CD4-positive, CD25-positive, alpha-beta regulatory T cell (primary cell): Measurements from ENCODE around the gene UBTD2. TPM values are rescaled to one million over a fixed set of nuclear protein-coding genes. Genes with fewer than 3 reads are reported as not detected.

Experiments used
- ATAC-seq, 2 donors: fragments of 150-1000 bp; cut with Tn5 transposase; one replicate each; pipeline ENCODE4 v1.10.0; 2021; ENCODE audit warnings: low read depth in 2 of 2, moderate number of reproducible peaks in 2 of 2, moderate library complexity in 1 of 2
- DNase-seq, 3 donors: peaks; one replicate each; pipeline versions ENCODE4 v3.0.0 to v3.0.0-alpha.2; 2012 to 2022; ENCODE audit warnings: mixed read lengths in 1 of 3
- H3K27ac ChIP-seq: one replicate; pipeline ENCODE4 v1.7.0; 2013; ENCODE audit warnings: mild to moderate bottlenecking, low read length; ENCODE audit not compliant: insufficient read depth, poor library complexity, severe bottlenecking
- H3K27me3 ChIP-seq: one replicate; pipeline ENCODE4 v1.7.0; 2013; ENCODE audit warnings: low read length; ENCODE audit not compliant: control insufficient read depth, insufficient read depth
- H3K36me3 ChIP-seq: one replicate; pipeline ENCODE4 v1.7.0; 2013; ENCODE audit warnings: mild to moderate bottlenecking, low read length, moderate library complexity; ENCODE audit not compliant: control insufficient read depth, insufficient read depth
- H3K4me1 ChIP-seq: 2 replicates; pipeline ENCODE4 v1.7.0; 2013; ENCODE audit warnings: mild to moderate bottlenecking, low read length; ENCODE audit not compliant: insufficient read depth, control insufficient read depth, poor library complexity, severe bottlenecking
- H3K4me3 ChIP-seq: one replicate; pipeline ENCODE4 v1.7.0; 2013; ENCODE audit warnings: low read depth, mild to moderate bottlenecking, low read length, moderate library complexity
- H3K9me3 ChIP-seq, 2 experiments: 1 replicate in 1 of 2; 2 replicates in 1 of 2; pipeline ENCODE4 v1.7.0; 2013; ENCODE audit warnings: low read length in 2 of 2, mild to moderate bottlenecking in 1 of 2, moderate library complexity in 1 of 2; ENCODE audit not compliant: control insufficient read depth in 2 of 2
- H3K27ac Mint-ChIP-seq, 3 donors: one replicate each; pipeline ENCODE4 v1.8.0; 2020 to 2022; ENCODE audit warnings: mild to moderate bottlenecking in 3 of 3, mixed read lengths in 3 of 3, moderate library complexity in 2 of 3
- H3K27me3 Mint-ChIP-seq: one replicate; pipeline ENCODE4 v1.8.0; 2022; ENCODE audit warnings: mild to moderate bottlenecking, mixed read lengths
- H3K36me3 Mint-ChIP-seq: one replicate; pipeline ENCODE4 v1.8.0; 2020; ENCODE audit warnings: mixed read lengths
- H3K4me1 Mint-ChIP-seq, 4 donors: one replicate each; pipeline ENCODE4 v1.8.0; 2020 to 2022; ENCODE audit warnings: mixed read lengths in 4 of 4, mild to moderate bottlenecking in 1 of 4
- H3K4me3 Mint-ChIP-seq, 4 donors: one replicate each; pipeline ENCODE4 v1.8.0; 2020 to 2022; ENCODE audit warnings: mild to moderate bottlenecking in 4 of 4, mixed read lengths in 4 of 4, moderate library complexity in 3 of 4
- H3K9me3 Mint-ChIP-seq, 7 donors: one replicate each; pipeline ENCODE4 v1.8.0; 2020 to 2022; ENCODE audit warnings: mixed read lengths in 7 of 7, mild to moderate bottlenecking in 3 of 7, moderate library complexity in 2 of 7
- polyA plus RNA-seq, 4 donors: library from polyadenylated mRNA; unstranded; fragments of 300-500 nt; fragmentation: Illumina TruSeq; gene quantifications; one replicate each; pipeline ENCODE4 v1.2.3, GENCODE V29; 2021
- total RNA-seq: library from RNA; stranded (reverse); gene quantifications from one replicate; pipeline ENCODE4 v1.2.3, GENCODE V29; 2022

Gene UBTD2
- total and polyA plus RNA-seq, 5 donors from 2014 or later: 2.9 to 3.9 (median 3.4) TPM

DNA sequence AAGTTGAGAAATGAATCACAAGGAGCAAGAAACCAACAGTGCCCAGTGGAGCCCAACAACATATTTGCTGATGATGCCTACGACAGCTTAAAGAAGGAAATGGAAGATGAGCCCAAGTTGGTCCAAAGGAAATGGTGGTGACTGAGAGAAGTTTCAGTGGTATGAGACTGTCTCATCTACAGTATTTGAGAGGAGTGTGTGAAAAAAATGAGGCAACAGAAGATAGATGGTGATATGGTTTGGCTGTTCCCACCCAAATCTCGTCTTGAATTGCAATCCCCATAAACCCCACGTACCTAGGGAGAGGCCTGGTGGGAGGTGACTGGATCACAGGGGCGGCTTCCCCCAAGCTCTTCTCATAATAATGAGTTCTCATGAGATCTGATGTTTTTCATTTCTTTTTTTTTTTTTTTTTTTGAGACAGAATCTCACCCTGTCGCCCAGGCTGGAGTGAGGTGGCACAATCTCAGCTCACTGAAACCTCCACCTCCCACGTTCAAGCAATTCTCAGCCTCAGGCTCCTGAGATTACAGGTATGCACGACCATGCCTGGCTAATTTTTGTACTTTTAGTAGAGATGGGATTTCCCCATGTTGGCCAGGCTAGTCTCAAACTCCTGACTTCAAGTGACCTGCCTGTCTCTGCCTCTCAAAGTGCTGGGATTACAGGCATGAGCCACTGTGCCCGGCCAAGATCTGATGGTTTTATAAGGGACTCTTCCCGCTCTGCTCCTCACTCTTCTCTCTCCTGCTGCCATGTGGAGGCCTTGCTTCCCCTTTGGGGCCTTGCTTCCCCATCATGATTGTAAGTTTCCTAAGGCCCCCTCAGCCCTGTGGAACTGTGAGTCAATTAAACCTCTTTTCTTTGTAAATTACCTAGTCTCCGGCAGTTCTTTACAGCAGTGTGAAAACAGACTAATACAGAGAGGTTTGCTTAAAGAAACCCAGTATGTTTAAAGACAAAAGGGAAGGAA lies 59.4 kb downstream of the UBTD2 start:
- peak overlapping the region; percentile 83 to 89 (median 85) for H3K27ac Mint-ChIP-seq
- peaks cover 3% of the 10 kb centered on the region for H3K36me3 ChIP-seq
- no peaks in the 10 kb centered on the region for H3K9me3 ChIP-seq
- no peaks in the 10 kb centered on the region for H3K27me3 ChIP-seq
- peaks cover 0 to 8% (median 4%) of the 10 kb centered on the region in 7 donors for H3K9me3 Mint-ChIP-seq
- peak in 1 of 2 donors; percentile 28 for ATAC-seq
- no peaks in the 10 kb centered on the region for H3K27me3 Mint-ChIP-seq
- H3K27ac ChIP-seq: no peak overlapping the region
- peaks cover 13% of the 10 kb centered on the region for H3K4me1 ChIP-seq
- peak overlapping the region; percentile 28 for H3K4me3 ChIP-seq
- DNase-seq: peak in 1 of 3 donors; percentile 63
- peak overlapping the region in 2 of 4 donors; percentile 45 to 64 for H3K4me3 Mint-ChIP-seq
- peaks cover 36% of the 10 kb centered on the region for H3K36me3 Mint-ChIP-seq
- H3K4me1 Mint-ChIP-seq: peaks cover 18 to 32% (median 18%) of the 10 kb centered on the region in 4 donors

DNA sequence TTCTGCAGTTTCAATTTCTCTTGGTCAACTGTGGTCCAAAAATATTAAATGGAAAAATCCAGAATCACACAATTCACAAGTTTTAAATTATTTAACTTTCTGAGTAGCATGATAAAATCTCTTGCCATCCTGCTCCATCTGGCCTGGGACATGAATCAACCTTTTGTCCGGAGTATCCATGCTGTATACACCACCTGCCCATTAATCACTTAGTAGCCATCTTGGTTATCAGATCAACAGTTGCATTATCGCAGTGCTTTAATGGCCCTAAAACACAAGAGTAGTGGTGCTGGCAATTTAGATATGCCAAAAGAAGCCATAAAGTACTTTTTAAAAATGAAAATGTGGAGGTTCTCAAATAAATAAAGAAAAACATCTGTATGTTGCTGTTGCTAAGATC lies 64.3 kb downstream of the UBTD2 start:
- H3K36me3 Mint-ChIP-seq: peaks cover 45% of the 10 kb centered on the region

DNA sequence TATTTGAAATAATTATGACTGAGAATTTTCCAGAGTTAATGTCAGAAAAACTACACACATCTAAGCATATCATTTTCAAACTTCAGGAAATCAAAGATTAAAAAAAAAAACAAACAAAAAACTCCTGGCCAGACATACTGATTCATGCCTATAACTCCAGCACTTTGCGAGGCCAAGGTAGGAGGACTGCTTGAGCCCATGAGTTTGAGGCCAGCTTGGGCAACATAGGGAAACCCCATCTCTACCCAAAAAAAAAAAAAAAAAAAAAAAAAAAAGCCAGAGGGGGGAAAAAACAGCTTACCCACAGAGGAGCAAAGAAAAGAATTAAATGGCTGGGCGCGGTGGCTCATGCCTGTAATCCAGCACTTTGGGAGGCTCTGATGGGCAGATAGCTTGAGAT lies 67.2 kb downstream of the UBTD2 start:
- Mint-ChIP-seq H3K27me3 (no peaks in the 10 kb centered on the region), H3K4me3 (no peak overlapping the region), H3K9me3 (peaks cover 0 to 18% (median 5%) of the 10 kb centered on the region in 7 donors), H3K36me3 (peaks cover 45% of the 10 kb centered on the region), H3K4me1 (peaks cover 0 to 6% (median 0%) of the 10 kb centered on the region in 4 donors), H3K27ac (no peak overlapping the region)
- ATAC-seq (no peak), DNase-seq (no peak)
- no peak overlapping the region for H3K27ac ChIP-seq
- H3K9me3 ChIP-seq: no peaks in the 10 kb centered on the region
- peaks cover 9% of the 10 kb centered on the region for H3K36me3 ChIP-seq
- H3K4me1 ChIP-seq: no peaks in the 10 kb centered on the region
- no peak overlapping the region for H3K4me3 ChIP-seq
- no peaks in the 10 kb centered on the region for H3K27me3 ChIP-seq

More for the DNA sequence above, 64.3 kb downstream of the UBTD2 start:
- no peaks in the 10 kb centered on the region for H3K9me3 ChIP-seq
- Mint-ChIP-seq H3K27ac (no peak overlapping the region), H3K4me3 (no peak overlapping the region), H3K4me1 (peaks cover 6 to 13% (median 10%) of the 10 kb centered on the region in 4 donors), H3K27me3 (no peaks in the 10 kb centered on the region), H3K9me3 (peaks cover 0 to 18% (median 7%) of the 10 kb centered on the region in 7 donors)
- no peak overlapping the region for H3K27ac ChIP-seq
- DNase-seq (no peak), ATAC-seq (no peak)
- peaks cover 3% of the 10 kb centered on the region for H3K36me3 ChIP-seq
- no peak overlapping the region for H3K4me3 ChIP-seq
- peaks cover 7% of the 10 kb centered on the region for H3K4me1 ChIP-seq
- no peaks in the 10 kb centered on the region for H3K27me3 ChIP-seq

DNA sequence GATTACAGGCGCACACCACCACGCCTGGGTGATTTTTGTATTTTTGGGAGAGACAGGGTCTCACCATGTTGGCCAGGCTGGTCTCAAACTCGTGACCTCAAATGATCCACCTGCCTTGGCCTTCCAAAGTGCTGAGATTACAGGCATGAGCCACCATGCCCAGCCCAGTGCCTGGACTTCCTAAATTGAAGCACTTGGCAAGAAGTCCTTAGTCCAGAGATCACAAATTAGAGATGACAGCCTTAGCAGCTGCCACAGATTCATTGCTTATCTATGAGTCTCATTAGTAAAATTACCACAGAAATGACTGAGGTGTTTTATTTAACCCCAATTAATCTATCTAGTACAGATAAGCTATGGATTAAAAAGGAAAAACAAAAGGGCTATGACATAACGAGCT lies 70.4 kb downstream of the UBTD2 start:
- H3K36me3 ChIP-seq: peaks cover 11% of the 10 kb centered on the region
- Mint-ChIP-seq H3K27me3 (no peaks in the 10 kb centered on the region), H3K36me3 (peaks cover 26% of the 10 kb centered on the region), H3K9me3 (peaks cover 0 to 3% (median 0%) of the 10 kb centered on the region in 7 donors), H3K27ac (no peak overlapping the region), H3K4me3 (no peak overlapping the region), H3K4me1 (peaks cover 0 to 6% (median 0%) of the 10 kb centered on the region in 4 donors)
- H3K27me3 ChIP-seq: no peaks in the 10 kb centered on the region
- no peak overlapping the region for H3K27ac ChIP-seq
- ATAC-seq: no peak
- H3K4me1 ChIP-seq: no peaks in the 10 kb centered on the region
- H3K9me3 ChIP-seq: no peaks in the 10 kb centered on the region
- DNase-seq: no peak
- H3K4me3 ChIP-seq: no peak overlapping the region

DNA sequence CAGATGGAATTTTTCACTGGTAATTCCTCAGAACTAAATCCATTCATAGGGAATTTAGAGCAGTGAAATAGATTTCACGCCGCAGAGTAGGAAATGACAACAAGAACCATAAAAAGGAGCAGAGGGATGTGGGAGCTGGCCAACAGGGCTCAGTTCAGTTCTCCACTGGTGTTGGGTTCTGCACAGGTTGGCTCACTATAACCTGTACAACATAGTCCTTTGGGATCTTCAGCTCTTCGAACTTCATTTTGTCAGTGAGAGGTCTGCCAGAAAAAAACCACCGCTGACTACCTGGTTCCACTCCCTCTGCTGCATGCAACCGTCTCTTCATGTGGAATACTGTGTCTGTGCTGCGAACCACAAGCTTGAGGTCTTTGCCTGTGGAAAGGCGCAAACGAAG lies 71.9 kb downstream of the UBTD2 start:
- H3K27ac ChIP-seq: no peak overlapping the region
- no peaks in the 10 kb centered on the region for H3K4me1 ChIP-seq
- no peaks in the 10 kb centered on the region for H3K27me3 ChIP-seq
- H3K9me3 ChIP-seq: no peaks in the 10 kb centered on the region
- peaks cover 11% of the 10 kb centered on the region for H3K36me3 ChIP-seq
- no peak overlapping the region for H3K4me3 ChIP-seq
- Mint-ChIP-seq H3K4me1 (peaks cover 0 to 6% (median 0%) of the 10 kb centered on the region in 4 donors), H3K4me3 (no peak overlapping the region), H3K27me3 (no peaks in the 10 kb centered on the region), H3K9me3 (no peaks in the 10 kb centered on the region), H3K36me3 (peaks cover 16% of the 10 kb centered on the region), H3K27ac (peak overlapping the region in 1 of 3 donors; percentile 12)
- ATAC-seq: no peak
- DNase-seq: no peak

DNA sequence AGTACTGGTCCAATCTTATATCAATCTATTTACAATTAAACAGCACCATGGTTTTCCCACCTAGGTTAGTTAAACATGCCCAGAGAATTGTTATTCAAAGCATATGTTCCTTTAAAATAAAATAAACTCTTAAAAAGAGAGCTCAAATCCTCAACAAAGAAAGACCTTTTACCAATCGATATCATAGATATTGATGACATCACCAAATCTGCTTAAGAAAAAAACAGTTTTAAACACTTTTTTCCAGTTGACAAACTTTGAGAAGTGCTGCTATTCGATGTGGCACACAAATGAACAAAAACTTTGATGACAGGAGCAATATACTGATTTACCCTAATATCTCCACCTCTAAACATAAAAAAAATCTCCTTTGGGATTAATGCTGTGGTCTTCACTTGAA lies 73.8 kb downstream of the UBTD2 start:
- no peaks in the 10 kb centered on the region for H3K9me3 Mint-ChIP-seq
- Histone ChIP-seq H3K36me3 (peaks cover 11% of the 10 kb centered on the region), H3K9me3 (no peaks in the 10 kb centered on the region), H3K4me1 (no peaks in the 10 kb centered on the region), H3K27me3 (no peaks in the 10 kb centered on the region), H3K4me3 (no peak overlapping the region), H3K27ac (no peak overlapping the region)
- H3K27ac Mint-ChIP-seq: no peak overlapping the region
- no peak overlapping the region for H3K4me3 Mint-ChIP-seq
- ATAC-seq (no peak), DNase-seq (no peak)
- peaks cover 9% of the 10 kb centered on the region for H3K36me3 Mint-ChIP-seq
- no peaks in the 10 kb centered on the region for H3K27me3 Mint-ChIP-seq
- peaks cover 0 to 2% (median 0%) of the 10 kb centered on the region in 4 donors for H3K4me1 Mint-ChIP-seq

DNA sequence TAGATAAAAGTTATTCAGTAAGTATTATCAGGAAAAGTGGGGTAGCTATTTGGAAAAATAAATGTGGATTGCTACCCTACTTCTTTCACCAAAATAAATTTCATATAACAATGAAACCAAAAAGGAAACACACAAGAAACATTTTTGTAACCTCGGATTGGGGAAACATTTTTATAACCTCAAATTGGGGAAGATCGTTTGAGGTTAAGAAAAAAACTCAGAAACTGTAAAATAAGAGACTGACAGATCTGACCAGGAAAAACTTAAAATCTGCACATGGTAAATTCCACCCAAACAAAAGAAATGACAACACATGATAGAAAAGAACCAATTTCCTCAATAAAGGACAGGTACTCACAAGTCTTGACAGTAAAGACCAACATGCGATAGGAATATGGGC lies 76.1 kb downstream of the UBTD2 start:
- Histone ChIP-seq H3K27me3 (no peaks in the 10 kb centered on the region), H3K27ac (no peak overlapping the region), H3K36me3 (peaks cover 11% of the 10 kb centered on the region), H3K4me3 (no peak overlapping the region), H3K9me3 (no peaks in the 10 kb centered on the region), H3K4me1 (no peaks in the 10 kb centered on the region)
- Mint-ChIP-seq H3K27me3 (no peaks in the 10 kb centered on the region), H3K36me3 (peaks cover 3% of the 10 kb centered on the region), H3K27ac (no peak overlapping the region), H3K4me3 (no peak overlapping the region), H3K9me3 (no peaks in the 10 kb centered on the region), H3K4me1 (no peaks in the 10 kb centered on the region)
- DNase-seq (no peak), ATAC-seq (no peak)
